Liver (tissue), 9 donors: ENCODE data around the gene DDR2. TPM values are rescaled to one million over a fixed set of nuclear protein-coding genes. Genes with fewer than 3 reads are reported as not detected.

Experiments used
- DNase-seq: peaks from one replicate; pipeline ENCODE4 v3.0.0-alpha.2; 2017; ENCODE audit warnings: low spot score
- H3K27ac ChIP-seq, 2 donors: one replicate each; pipeline ENCODE4 v1.7.0; 2013; ENCODE audit warnings: inconsistent platforms in 2 of 2, low read length in 2 of 2, control low read depth in 1 of 2, low read depth in 1 of 2, mild to moderate bottlenecking in 1 of 2
- H3K27me3 ChIP-seq, 4 donors: one replicate each; pipeline versions ENCODE4 v1.6.1 to v1.7.0; 2013; ENCODE audit warnings: low read length in 3 of 4, inconsistent platforms in 1 of 4, mild to moderate bottlenecking in 1 of 4, moderate library complexity in 1 of 4; ENCODE audit not compliant: control insufficient read depth in 4 of 4, insufficient read depth in 4 of 4
- H3K36me3 ChIP-seq, 4 donors: one replicate each; pipeline versions ENCODE4 v1.6.1 to v1.7.0; 2013; ENCODE audit warnings: low read length in 3 of 4, mild to moderate bottlenecking in 3 of 4, low read depth in 1 of 4, moderate library complexity in 1 of 4; ENCODE audit not compliant: control insufficient read depth in 4 of 4, insufficient read depth in 3 of 4
- H3K4me1 ChIP-seq, 4 donors: one replicate each; pipeline versions ENCODE4 v1.6.1 to v1.7.0; 2013; ENCODE audit warnings: low read length in 3 of 4, mild to moderate bottlenecking in 3 of 4, moderate library complexity in 1 of 4; ENCODE audit not compliant: control insufficient read depth in 4 of 4, insufficient read depth in 4 of 4
- H3K4me3 ChIP-seq, 3 donors: one replicate each; pipeline versions ENCODE4 v1.6.1 to v1.7.0; 2013; ENCODE audit warnings: low read length in 3 of 3, control low read depth in 1 of 3, low read depth in 1 of 3, mild to moderate bottlenecking in 1 of 3
- H3K9ac ChIP-seq, 2 donors: one replicate each; pipeline ENCODE4 v1.7.0; 2013; ENCODE audit warnings: low read length in 2 of 2, mild to moderate bottlenecking in 2 of 2, moderate library complexity in 2 of 2, control low read depth in 1 of 2, low read depth in 1 of 2
- H3K9me3 ChIP-seq, 4 donors: one replicate each; pipeline versions ENCODE4 v1.6.1 to v1.7.0; 2013; ENCODE audit warnings: low read length in 3 of 4; ENCODE audit not compliant: control insufficient read depth in 4 of 4
- ATF3 ChIP-seq: IDR thresholded peaks from 2 replicates; pipeline ENCODE4 v1.6.1; 2016; ENCODE audit warnings: antibody characterized with exemption
- EGR1 ChIP-seq, 2 donors: IDR thresholded peaks; 2 replicates each; pipeline ENCODE4 v1.6.1; 2016 to 2018; ENCODE audit warnings: antibody characterized with exemption in 2 of 2, low read depth in 2 of 2
- FOXA1 ChIP-seq: IDR thresholded peaks from 2 replicates; pipeline ENCODE4 v1.6.1; 2016; ENCODE audit warnings: antibody characterized with exemption
- FOXA2 ChIP-seq: IDR thresholded peaks from 2 replicates; pipeline ENCODE4 v1.6.1; 2016; ENCODE audit warnings: antibody characterized with exemption
- GABPA ChIP-seq, 2 donors: IDR thresholded peaks in 1 of 2; conservative IDR thresholded peaks in 1 of 2; 2 replicates each; pipeline ENCODE4 v1.6.1; 2016; ENCODE audit warnings: antibody characterized with exemption in 2 of 2, mild to moderate bottlenecking in 1 of 2, moderate library complexity in 1 of 2
- JUND ChIP-seq, 2 donors: IDR thresholded peaks; 2 replicates each; pipeline ENCODE4 v1.6.1; 2016; ENCODE audit warnings: antibody characterized with exemption in 2 of 2
- NR2F2 ChIP-seq: IDR thresholded peaks from 2 replicates; pipeline ENCODE4 v1.6.1; 2016; ENCODE audit warnings: antibody characterized with exemption
- RAD21 ChIP-seq, 2 donors: IDR thresholded peaks; 2 replicates each; pipeline ENCODE4 v1.6.1; 2016; ENCODE audit warnings: antibody characterized with exemption in 2 of 2, mild to moderate bottlenecking in 2 of 2
- REST ChIP-seq: IDR thresholded peaks from 2 replicates; pipeline ENCODE4 v1.6.1; 2016; ENCODE audit warnings: antibody characterized with exemption, mild to moderate bottlenecking
- RXRA ChIP-seq, 2 donors: IDR thresholded peaks; 2 replicates each; pipeline ENCODE4 v1.6.1; 2017 to 2018; ENCODE audit warnings: antibody characterized with exemption in 2 of 2, mild to moderate bottlenecking in 1 of 2
- SP1 ChIP-seq: IDR thresholded peaks from 2 replicates; pipeline ENCODE4 v1.6.1; 2018; ENCODE audit warnings: antibody characterized with exemption, mild to moderate bottlenecking
- TAF1 ChIP-seq: conservative IDR thresholded peaks from 2 replicates; pipeline ENCODE4 v1.6.1; 2016; ENCODE audit warnings: antibody characterized with exemption, mild to moderate bottlenecking
- YY1 ChIP-seq: IDR thresholded peaks from 2 replicates; pipeline ENCODE4 v1.6.1; 2016; ENCODE audit warnings: antibody characterized with exemption, mild to moderate bottlenecking
- ZBTB33 ChIP-seq: IDR thresholded peaks from 2 replicates; pipeline ENCODE4 v1.6.1; 2016; ENCODE audit warnings: antibody characterized with exemption
- WGBS: extraction: QIAGEN DNeasy Blood & Tissue Kit; methylation state at CpG from one replicate; pipeline ENCODE4 v1.1.7; 2013; 5-methylcytosine and 5-hydroxymethylcytosine counted together
- polyA plus RNA-seq, 2 donors: library from polyadenylated mRNA; stranded (reverse) in 1 of 2; unstranded in 1 of 2; fragments of 200-250 nt in 1 of 2; fragments of >200 nt in 1 of 2; fragmentation: Nextera tagmentation in 1 of 2; extraction: Ambion mirVana in 1 of 2; gene quantifications; one replicate each; pipeline versions ENCODE4 v1.2.1 to v1.2.3, GENCODE V29; 2013 to 2015
- total RNA-seq, 2 donors: library from RNA; depleted of rRNA; stranded (reverse); fragments of >200 nt; gene quantifications; one replicate each; pipeline ENCODE4 v1.2.3, GENCODE V29; 2014
- TF ChIP-seq, protein P1 (sequence below): fragments of 150-350 bp; IDR thresholded peaks from 2 replicates; pipeline ENCODE4 v1.5.1; 2017; ENCODE audit warnings: improper control_type of control experiment, low read depth, low read length; ENCODE audit not compliant: missing input control
- donor health status: healthy.
- donor health status: healthy.
- donor health status: healthy.
- donor health status: healthy.
- donor health status: healthy.

The DDR2 gene
- total and polyA plus RNA-seq, 4 donors = 1.2 to 6.4 (median 2.1) TPM

DNA sequence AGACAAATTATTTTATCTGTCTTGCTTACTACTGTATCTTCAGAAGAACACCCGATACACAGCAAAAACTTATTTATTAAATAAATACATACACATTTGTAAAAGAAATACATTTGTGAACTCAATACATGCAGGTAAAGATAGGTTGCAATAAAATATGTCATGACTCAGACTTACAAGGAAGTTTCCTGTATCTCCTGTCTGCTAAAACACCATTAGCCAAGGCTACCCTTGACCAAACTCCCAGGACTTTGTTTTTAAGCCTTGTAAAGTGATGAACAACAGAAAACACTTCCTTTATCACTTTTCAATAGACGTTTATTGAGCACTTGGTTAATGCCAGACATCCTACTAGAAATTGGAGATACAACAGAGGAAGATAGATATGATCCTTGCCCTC is 101.8 kb downstream of the DDR2 start:
- Histone ChIP-seq H3K27me3 (no peaks in the 10 kb centered on the region), H3K9ac (no peak overlapping the region), H3K36me3 (no peaks in the 10 kb centered on the region), H3K9me3 (no peaks in the 10 kb centered on the region), H3K27ac (no peak overlapping the region), H3K4me3 (no peak overlapping the region), H3K4me1 (peaks cover 0 to 4% (median under 1%) of the 10 kb centered on the region in 4 donors)
- WGBS = 80% methylated on average over 2 of the region's 2 CpGs
- DNase-seq = no peak
- TF ChIP-seq REST (no peak), JUND (IDR thresholded peaks at IDR 0.05) (no peak), FOXA1 (no peak), YY1 (no peak), GABPA (IDR thresholded peaks at IDR 0.05 in 1 of 2, conservative IDR thresholded peaks at IDR 0.05 in 1 of 2) (no peak), ATF3 (no peak), TAF1 (no peak), RAD21 (IDR thresholded peaks at IDR 0.05) (no peak), SP1 (no peak), RXRA (IDR thresholded peaks at IDR 0.05) (no peak), FOXA2 (no peak), NR2F2 (no peak)
- TF ChIP-seq, protein P1, sequence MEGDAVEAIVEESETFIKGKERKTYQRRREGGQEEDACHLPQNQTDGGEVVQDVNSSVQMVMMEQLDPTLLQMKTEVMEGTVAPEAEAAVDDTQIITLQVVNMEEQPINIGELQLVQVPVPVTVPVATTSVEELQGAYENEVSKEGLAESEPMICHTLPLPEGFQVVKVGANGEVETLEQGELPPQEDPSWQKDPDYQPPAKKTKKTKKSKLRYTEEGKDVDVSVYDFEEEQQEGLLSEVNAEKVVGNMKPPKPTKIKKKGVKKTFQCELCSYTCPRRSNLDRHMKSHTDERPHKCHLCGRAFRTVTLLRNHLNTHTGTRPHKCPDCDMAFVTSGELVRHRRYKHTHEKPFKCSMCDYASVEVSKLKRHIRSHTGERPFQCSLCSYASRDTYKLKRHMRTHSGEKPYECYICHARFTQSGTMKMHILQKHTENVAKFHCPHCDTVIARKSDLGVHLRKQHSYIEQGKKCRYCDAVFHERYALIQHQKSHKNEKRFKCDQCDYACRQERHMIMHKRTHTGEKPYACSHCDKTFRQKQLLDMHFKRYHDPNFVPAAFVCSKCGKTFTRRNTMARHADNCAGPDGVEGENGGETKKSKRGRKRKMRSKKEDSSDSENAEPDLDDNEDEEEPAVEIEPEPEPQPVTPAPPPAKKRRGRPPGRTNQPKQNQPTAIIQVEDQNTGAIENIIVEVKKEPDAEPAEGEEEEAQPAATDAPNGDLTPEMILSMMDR = no peak

DNA sequence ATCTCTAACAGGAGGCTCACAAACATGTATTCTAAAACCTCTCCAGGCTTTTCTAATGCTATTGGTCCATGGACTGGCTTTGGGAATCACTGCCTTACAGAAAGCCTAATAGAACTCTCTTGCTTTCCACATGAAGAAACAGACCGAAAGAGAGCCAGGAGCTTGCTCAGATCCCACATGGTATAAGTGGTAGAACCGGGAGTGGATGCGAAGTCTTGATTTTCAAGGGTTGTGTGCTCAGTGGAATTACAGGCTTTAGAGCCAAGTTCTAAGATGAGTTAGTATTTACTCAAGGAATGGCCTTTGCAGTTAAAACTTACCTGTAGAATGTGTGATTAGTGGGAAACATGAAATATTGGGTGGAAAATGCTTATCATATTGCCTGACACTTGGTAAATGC is 103.9 kb downstream of the DDR2 start:
- no peak overlapping the region for H3K27ac ChIP-seq
- no peaks in the 10 kb centered on the region for H3K27me3 ChIP-seq
- no peaks in the 10 kb centered on the region for H3K9me3 ChIP-seq
- H3K4me3 ChIP-seq = no peak overlapping the region
- no peaks in the 10 kb centered on the region for H3K36me3 ChIP-seq
- TF ChIP-seq EGR1 (IDR thresholded peaks at IDR 0.05; ENCODE audit: low read depth in 2 of 2) = no peak
- no peak for TF ChIP-seq ZBTB33
- TF ChIP-seq TAF1 = no peak
- TF ChIP-seq, protein P1 = no peak
- TF ChIP-seq RAD21 (IDR thresholded peaks at IDR 0.05) = no peak
- no peak overlapping the region for H3K9ac ChIP-seq
- no peak for DNase-seq
- 98% methylated on average over 3 of the region's 3 CpGs for WGBS
- H3K4me1 ChIP-seq = peaks cover 3 to 10% (median 8%) of the 10 kb centered on the region in 4 donors
